Kidney (tissue), 14 donors: ENCODE measurements around the gene TSHR. TPM values are rescaled to one million over a fixed set of nuclear protein-coding genes. Genes with fewer than 3 reads are reported as not detected.
"Not testable (repeated sequence)": the region's sequence is repeated elsewhere in the genome, so short reads cannot be mapped to it uniquely, and the experiment has no call there.

Experiments used
- DNase-seq, 5 donors: peaks; one replicate each; pipeline ENCODE4 v3.0.0-alpha.2; 2013 to 2020
- FAIRE-seq: peaks from 2 replicates; lab custom pipeline; 2012; peaks lifted over from hg19 to GRCh38; lab: Jason Lieb, UNC
- H3K27ac ChIP-seq, 2 donors: one replicate each; pipeline ENCODE4 v1.7.0; 2013; ENCODE audit warnings: low read depth in 2 of 2, low read length in 2 of 2, inconsistent platforms in 1 of 2
- H3K27me3 ChIP-seq: one replicate; pipeline ENCODE4 v1.7.1; 2013; ENCODE audit warnings: low read length, inconsistent platforms; ENCODE audit not compliant: control insufficient read depth, insufficient read depth
- H3K36me3 ChIP-seq, 3 donors: one replicate each; pipeline versions ENCODE4 v1.7.0 to v1.7.1; 2013; ENCODE audit warnings: low read length in 3 of 3, control low read depth in 1 of 3, inconsistent platforms in 1 of 3; ENCODE audit not compliant: insufficient read depth in 3 of 3, control insufficient read depth in 2 of 3
- H3K4me1 ChIP-seq, 3 donors: one replicate each; pipeline versions ENCODE4 v1.7.0 to v1.7.1; 2013; ENCODE audit warnings: low read length in 3 of 3, inconsistent platforms in 1 of 3, low read depth in 1 of 3; ENCODE audit not compliant: control insufficient read depth in 2 of 3, insufficient read depth in 2 of 3
- H3K4me3 ChIP-seq, 3 donors: one replicate each; pipeline versions ENCODE4 v1.7.0 to v1.8.1; 2013; ENCODE audit warnings: low read length in 3 of 3, control low read depth in 1 of 3, inconsistent platforms in 1 of 3
- H3K9ac ChIP-seq, 3 donors: one replicate each; pipeline versions ENCODE4 v1.7.0 to v1.7.1; 2013; ENCODE audit warnings: low read length in 3 of 3, control low read depth in 1 of 3, inconsistent platforms in 1 of 3
- H3K9me3 ChIP-seq, 3 donors: one replicate each; pipeline versions ENCODE4 v1.7.0 to v1.7.1; 2013; ENCODE audit warnings: low read length in 3 of 3, control low read depth in 1 of 3, inconsistent platforms in 1 of 3; ENCODE audit not compliant: control insufficient read depth in 2 of 3, insufficient read depth in 1 of 3
- CTCF ChIP-seq: IDR thresholded peaks from 3 replicates; pipeline ENCODE4 v1.5.1; 2012; ENCODE audit warnings: mild to moderate bottlenecking, moderate library complexity, borderline replicate concordance; ENCODE audit not compliant: insufficient read depth; ENCODE audit errors: extremely low read depth
- intact Hi-C: fragments of 100-400 bp; cut with DNase I; formaldehyde crosslinking; loops from one replicate; pipeline ENCODE4 v1.11.1; 2022
- polyA plus RNA-seq: library from polyadenylated mRNA; stranded (reverse); fragments of 350-450 nt; fragmentation: Illumina TruSeq; extraction: RNeasy Lipid Tissue Mini Kit (QIAGEN cat#74804); gene quantifications from one replicate; pipeline ENCODE4 v1.2.3, GENCODE V29; 2014; ENCODE audit warnings: low read depth, low replicate concordance; ENCODE audit not compliant: insufficient read depth
- total RNA-seq: library from RNA; stranded (reverse); fragmentation: NEBNext Ultra II Directional; extraction: Animal tissue kit (Norgen Biotek cat#: 25700); gene quantifications from one replicate; pipeline ENCODE4 v1.2.1, GENCODE V29; 2021
- donor health status: control.
- donor health status: control.
- donor health status: control.
- donor health status: control.
- donor health status: control.
- donor health status: DM: yes; HTN: yes; CAD: no.
- donor health status: Normal renal cell carcinoma (clear cell type).

Gene TSHR
- total and polyA plus RNA-seq, 2 donors from 2014 or later = 0.98 TPM; not detected in 1

GRCh38 chr14:81009346-81009745, 53.9 kb downstream of the TSHR start:
- no peaks in the 10 kb centered on the region for H3K36me3 ChIP-seq
- no peak overlapping the region for H3K27ac ChIP-seq
- H3K9ac ChIP-seq = no peak overlapping the region
- no peak overlapping the region for H3K4me3 ChIP-seq
- FAIRE-seq (no peak), DNase-seq (no peak)
- no peaks in the 10 kb centered on the region for H3K4me1 ChIP-seq
- intact Hi-C loops = no loop called here
- no peaks in the 10 kb centered on the region for H3K9me3 ChIP-seq
- H3K27me3 ChIP-seq = no peaks in the 10 kb centered on the region
- no peak for TF ChIP-seq CTCF

- no peak for DNase-seq
- no peaks in the 10 kb centered on the region for H3K9me3 ChIP-seq
- H3K9ac ChIP-seq = no peak overlapping the region
- H3K27ac ChIP-seq = no peak overlapping the region
- H3K4me1 ChIP-seq = no peaks in the 10 kb centered on the region
- no peak overlapping the region for H3K4me3 ChIP-seq
- no peak for TF ChIP-seq CTCF
- intact Hi-C loops = no loop called here
- no peaks in the 10 kb centered on the region for H3K27me3 ChIP-seq
- H3K36me3 ChIP-seq = no peaks in the 10 kb centered on the region
- no peak for FAIRE-seq
Observed at GRCh38 chr14:81018251-81018650, 62.8 kb downstream of the TSHR start.

- H3K27ac ChIP-seq = no peak overlapping the region
- no peak for FAIRE-seq
- intact Hi-C loops = no loop called here
Observed at GRCh38 chr14:81018684-81019083, 63.3 kb downstream of the TSHR start.

GRCh38 chr14:81019113-81019512, 63.7 kb downstream of the TSHR start:
- H3K36me3 ChIP-seq, DNase-seq, H3K9me3 ChIP-seq, H3K27me3 ChIP-seq, H3K9ac ChIP-seq, intact Hi-C loops, H3K4me1 ChIP-seq, FAIRE-seq, H3K27ac ChIP-seq, H3K4me3 ChIP-seq: not testable (repeated sequence)

More at GRCh38 chr14:81018684-81019083, 63.3 kb downstream of the TSHR start:
- no peak for DNase-seq
- TF ChIP-seq CTCF = no peak
- Histone ChIP-seq H3K9ac (no peak overlapping the region), H3K4me3 (no peak overlapping the region), H3K9me3 (no peaks in the 10 kb centered on the region), H3K27me3 (no peaks in the 10 kb centered on the region), H3K36me3 (no peaks in the 10 kb centered on the region), H3K4me1 (no peaks in the 10 kb centered on the region)
